Measurements from ENCODE around the gene ZACN.
"Not testable (repeated sequence)": the region's sequence is repeated elsewhere in the genome, so short reads cannot be mapped to it uniquely, and the experiment has no call there.

The ZACN gene

GRCh38 chr17:76077584-76078110 lies 1.3 kb upstream of the ZACN start:
- Histone ChIP-seq H3K36me3 (ENCODE audit: control insufficient read depth in 4 of 4, insufficient read depth in 4 of 4, low read length in 3 of 4) (peaks cover 0 to 9% (median 3%) of the 10 kb centered on the region in 4 experiments), H3K27me3 (replicated peaks in 2 of 5; ENCODE audit: control insufficient read depth in 4 of 5, insufficient read depth in 5 of 5, low read length in 4 of 5) (peaks cover 2 to 75% (median 43%) of the 10 kb centered on the region in 5 experiments), H3K9me3 (ENCODE audit: control extremely low read depth in 1 of 5, control insufficient read depth in 4 of 5, insufficient read depth in 2 of 5, low read depth in 1 of 5, low read length in 4 of 5) (no peaks in the 10 kb centered on the region), H3K4me1 (ENCODE audit: control extremely low read depth in 1 of 4, control insufficient read depth in 4 of 4, insufficient read depth in 4 of 4, low read length in 3 of 4) (peaks cover 2 to 54% (median 47%) of the 10 kb centered on the region in 4 experiments), H3K27ac (ENCODE audit: insufficient read depth in 1 of 2, low read depth in 1 of 2, low read length in 2 of 2, poor library complexity in 1 of 2, severe bottlenecking in 2 of 2) (no peak overlapping the region), H3K4me3 (ENCODE audit: control insufficient read depth in 1 of 7, extremely low read depth in 1 of 7, insufficient read depth in 4 of 7, low read depth in 2 of 7, low read length in 6 of 7) (no peak overlapping the region)
- DNase-seq = peak in 2 of 3 donors; percentile 36 to 50
- ChIA-PET CTCF (interaction anchor here (1.2 to 1.4 kb wide), 2 partner anchors 12 to 66 kb away, joined by 3 read pairs; no protein-coding TSS in a partner anchor), POLR2A (interaction anchor here (1.0 kb wide), 1 partner anchor 194 kb away, joined by 3 read pairs; no protein-coding TSS in a partner anchor)
- WGBS (ENCODE audit: insufficient coverage) = 24% methylated on average over 9 of the region's 12 CpGs

- not testable (repeated sequence) for H3K27ac ChIP-seq (ENCODE audit: insufficient read depth in 1 of 2, low read depth in 1 of 2, low read length in 2 of 2, poor library complexity in 1 of 2, severe bottlenecking in 2 of 2); H3K4me3 ChIP-seq (ENCODE audit: control insufficient read depth in 1 of 7, extremely low read depth in 1 of 7, insufficient read depth in 4 of 7, low read depth in 2 of 7, low read length in 6 of 7); DNase-seq; H3K9me3 ChIP-seq (ENCODE audit: control extremely low read depth in 1 of 5, control insufficient read depth in 4 of 5, insufficient read depth in 2 of 5, low read depth in 1 of 5, low read length in 4 of 5)
- H3K4me1 ChIP-seq (ENCODE audit: control extremely low read depth in 1 of 4, control insufficient read depth in 4 of 4, insufficient read depth in 4 of 4, low read length in 3 of 4) = peaks cover 2 to 50% (median 43%) of the 10 kb centered on the region in 4 experiments
- ChIA-PET POLR2A (interaction anchor here (0.6 to 1.0 kb wide), 2 partner anchors 162 to 193 kb away, joined by 3 to 6 read pairs; no protein-coding TSS in a partner anchor), CTCF (interaction anchor here (1.2 to 1.7 kb wide), 4 partner anchors 13 to 67 kb away, joined by 3 to 5 read pairs (median 3); partner anchors contain the start of gene EXOC7)
- H3K36me3 ChIP-seq (ENCODE audit: control insufficient read depth in 4 of 4, insufficient read depth in 4 of 4, low read length in 3 of 4) = peaks cover 0 to 16% (median 8%) of the 10 kb centered on the region in 4 experiments
- WGBS (ENCODE audit: insufficient coverage) = 58% methylated on average over 5 of the region's 5 CpGs
- H3K27me3 ChIP-seq (replicated peaks in 2 of 5; ENCODE audit: control insufficient read depth in 4 of 5, insufficient read depth in 5 of 5, low read length in 4 of 5) = peaks cover 2 to 74% (median 43%) of the 10 kb centered on the region in 5 experiments
Observed at GRCh38 chr17:76078370-76078769, 612 bp upstream of the ZACN start.

GRCh38 chr17:76079535-76079955 lies 563 bp downstream of the ZACN start:
- CTCF ChIA-PET = interaction anchor here (0.7 to 2.0 kb wide), 8 partner anchors 15 to 218 kb away, joined by 3 to 7 read pairs (median 4); partner anchors contain the start of gene EXOC7
- Histone ChIP-seq H3K36me3 (ENCODE audit: control insufficient read depth in 4 of 4, insufficient read depth in 4 of 4, low read length in 3 of 4) (peaks cover 0 to 28% (median 20%) of the 10 kb centered on the region in 4 experiments), H3K27me3 (replicated peaks in 2 of 5; ENCODE audit: control insufficient read depth in 4 of 5, insufficient read depth in 5 of 5, low read length in 4 of 5) (peaks cover 0 to 62% (median 39%) of the 10 kb centered on the region in 5 experiments), H3K9me3 (ENCODE audit: control extremely low read depth in 1 of 5, control insufficient read depth in 4 of 5, insufficient read depth in 2 of 5, low read depth in 1 of 5, low read length in 4 of 5) (no peaks in the 10 kb centered on the region), H3K4me3 (ENCODE audit: control insufficient read depth in 1 of 7, extremely low read depth in 1 of 7, insufficient read depth in 4 of 7, low read depth in 2 of 7, low read length in 6 of 7) (no peak overlapping the region), H3K4me1 (ENCODE audit: control extremely low read depth in 1 of 4, control insufficient read depth in 4 of 4, insufficient read depth in 4 of 4, low read length in 3 of 4) (peaks cover 2 to 45% (median 40%) of the 10 kb centered on the region in 4 experiments), H3K27ac (ENCODE audit: insufficient read depth in 1 of 2, low read depth in 1 of 2, low read length in 2 of 2, poor library complexity in 1 of 2, severe bottlenecking in 2 of 2) (no peak overlapping the region)
- POLR2A ChIA-PET = interaction anchor here (0.6 kb wide), 1 partner anchor 563 kb away, joined by 3 read pairs; the partner anchor contains the start of gene TSEN54
- WGBS (ENCODE audit: insufficient coverage) = 55% methylated on average over 9 of the region's 9 CpGs
- no peak for DNase-seq

- peaks cover 0 to 56% (median 36%) of the 10 kb centered on the region in 5 experiments for H3K27me3 ChIP-seq (replicated peaks in 2 of 5; ENCODE audit: control insufficient read depth in 4 of 5, insufficient read depth in 5 of 5, low read length in 4 of 5)
Observed at GRCh38 chr17:76079956-76080767, 1.2 kb downstream of the ZACN start.

GRCh38 chr17:76080768-76081287 lies 1.8 kb downstream of the ZACN start:
- DNase-seq = peak in 1 of 3 donors; percentile 8
- Histone ChIP-seq H3K36me3 (ENCODE audit: control insufficient read depth in 4 of 4, insufficient read depth in 4 of 4, low read length in 3 of 4) (peaks cover 0 to 41% (median 32%) of the 10 kb centered on the region in 4 experiments), H3K27ac (ENCODE audit: insufficient read depth in 1 of 2, low read depth in 1 of 2, low read length in 2 of 2, poor library complexity in 1 of 2, severe bottlenecking in 2 of 2) (no peak overlapping the region), H3K9me3 (ENCODE audit: control extremely low read depth in 1 of 5, control insufficient read depth in 4 of 5, insufficient read depth in 2 of 5, low read depth in 1 of 5, low read length in 4 of 5) (no peaks in the 10 kb centered on the region), H3K4me3 (ENCODE audit: control insufficient read depth in 1 of 7, extremely low read depth in 1 of 7, insufficient read depth in 4 of 7, low read depth in 2 of 7, low read length in 6 of 7) (no peak overlapping the region), H3K27me3 (replicated peaks in 2 of 5; ENCODE audit: control insufficient read depth in 4 of 5, insufficient read depth in 5 of 5, low read length in 4 of 5) (peaks cover 0 to 50% (median 29%) of the 10 kb centered on the region in 5 experiments), H3K4me1 (ENCODE audit: control extremely low read depth in 1 of 4, control insufficient read depth in 4 of 4, insufficient read depth in 4 of 4, low read length in 3 of 4) (peaks cover 2 to 32% (median 27%) of the 10 kb centered on the region in 4 experiments)
- CTCF ChIA-PET = interaction anchor here (0.6 to 2.0 kb wide), 5 partner anchors 14 to 335 kb away, joined by 3 to 7 read pairs (median 3); no protein-coding TSS in a partner anchor
- WGBS (ENCODE audit: insufficient coverage) = 97% methylated on average over 3 of the region's 6 CpGs
- POLR2A ChIA-PET = no interaction called here

More at GRCh38 chr17:76079956-76080767, 1.2 kb downstream of the ZACN start:
- ChIA-PET CTCF (interaction anchor here (0.7 to 2.0 kb wide), 8 partner anchors 15 to 217 kb away, joined by 3 to 7 read pairs (median 4); partner anchors contain the start of gene EXOC7), POLR2A (interaction anchor here (0.6 kb wide), 1 partner anchor 564 kb away, joined by 3 read pairs; the partner anchor contains the start of gene TSEN54)
- peak in 2 of 3 donors; percentile 50 to 53 for DNase-seq
- no peak overlapping the region for H3K27ac ChIP-seq (ENCODE audit: insufficient read depth in 1 of 2, low read depth in 1 of 2, low read length in 2 of 2, poor library complexity in 1 of 2, severe bottlenecking in 2 of 2)
- peaks cover 0 to 34% (median 25%) of the 10 kb centered on the region in 4 experiments for H3K36me3 ChIP-seq (ENCODE audit: control insufficient read depth in 4 of 4, insufficient read depth in 4 of 4, low read length in 3 of 4)
- peaks cover 2 to 39% (median 33%) of the 10 kb centered on the region in 4 experiments for H3K4me1 ChIP-seq (ENCODE audit: control extremely low read depth in 1 of 4, control insufficient read depth in 4 of 4, insufficient read depth in 4 of 4, low read length in 3 of 4)
- WGBS (ENCODE audit: insufficient coverage) = 19% methylated on average over 15 of the region's 23 CpGs
- no peaks in the 10 kb centered on the region for H3K9me3 ChIP-seq (ENCODE audit: control extremely low read depth in 1 of 5, control insufficient read depth in 4 of 5, insufficient read depth in 2 of 5, low read depth in 1 of 5, low read length in 4 of 5)
- H3K4me3 ChIP-seq (ENCODE audit: control insufficient read depth in 1 of 7, extremely low read depth in 1 of 7, insufficient read depth in 4 of 7, low read depth in 2 of 7, low read length in 6 of 7) = peak overlapping the region in 1 of 7 experiments; percentile 19

GRCh38 chr17:76081295-76082210 lies 2.6 kb downstream of the ZACN start:
- H3K27ac ChIP-seq (ENCODE audit: insufficient read depth in 1 of 2, low read depth in 1 of 2, low read length in 2 of 2, poor library complexity in 1 of 2, severe bottlenecking in 2 of 2) = no peak overlapping the region
- H3K36me3 ChIP-seq (ENCODE audit: control insufficient read depth in 4 of 4, insufficient read depth in 4 of 4, low read length in 3 of 4) = peaks cover 0 to 48% (median 38%) of the 10 kb centered on the region in 4 experiments
- no peak overlapping the region for H3K4me3 ChIP-seq (ENCODE audit: control insufficient read depth in 1 of 7, extremely low read depth in 1 of 7, insufficient read depth in 4 of 7, low read depth in 2 of 7, low read length in 6 of 7)
- peaks cover 0 to 42% (median 26%) of the 10 kb centered on the region in 5 experiments for H3K27me3 ChIP-seq (replicated peaks in 2 of 5; ENCODE audit: control insufficient read depth in 4 of 5, insufficient read depth in 5 of 5, low read length in 4 of 5)
- no peaks in the 10 kb centered on the region for H3K9me3 ChIP-seq (ENCODE audit: control extremely low read depth in 1 of 5, control insufficient read depth in 4 of 5, insufficient read depth in 2 of 5, low read depth in 1 of 5, low read length in 4 of 5)
- H3K4me1 ChIP-seq (ENCODE audit: control extremely low read depth in 1 of 4, control insufficient read depth in 4 of 4, insufficient read depth in 4 of 4, low read length in 3 of 4) = peaks cover 2 to 25% (median 20%) of the 10 kb centered on the region in 4 experiments
- DNase-seq = no peak
- WGBS (ENCODE audit: insufficient coverage) = 93% methylated on average over 24 of the region's 27 CpGs
- POLR2A ChIA-PET = no interaction called here
- CTCF ChIA-PET = interaction anchor here (0.6 to 2.0 kb wide), 2 partner anchors 13 to 334 kb away, joined by 3 to 7 read pairs; no protein-coding TSS in a partner anchor
